ENCODE results near the gene TXN. TPM values are rescaled to one million over a fixed set of nuclear protein-coding genes. Genes with fewer than 3 reads are reported as not detected.

The TXN gene
- total RNA-seq, 1 experiment from 2014 or later = 280 TPM

DNA sequence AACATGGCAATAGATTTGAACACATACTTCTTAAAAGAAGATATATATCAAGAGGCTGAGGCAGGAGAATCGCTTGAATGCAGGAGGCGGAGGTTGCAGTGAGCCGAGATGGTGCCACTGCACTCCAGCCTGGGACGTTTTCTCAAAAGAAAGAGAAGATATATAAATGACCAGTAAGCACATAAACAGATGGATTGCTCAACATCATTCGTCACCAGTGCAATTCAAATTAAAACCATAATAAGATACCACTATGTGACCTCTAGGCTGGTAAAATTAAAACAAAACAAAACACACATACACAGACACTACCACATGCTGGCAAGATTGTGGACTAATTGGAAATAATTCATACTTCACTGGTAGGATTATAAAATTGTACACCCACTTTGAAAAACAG lies 5.3 kb upstream of the TXN start:
- Histone ChIP-seq H3K23ac (ENCODE audit: insufficient read length, low read depth, low read length) (no peak overlapping the region), H3K79me2 (ENCODE audit: insufficient read depth, low read length) (no peaks in the 10 kb centered on the region), H3K4ac (ENCODE audit: low read depth, low read length) (no peak overlapping the region), H3K9me3 (ENCODE audit: control insufficient read depth, low read depth, low read length) (no peaks in the 10 kb centered on the region), H3K27me3 (ENCODE audit: insufficient read depth, low read length) (no peaks in the 10 kb centered on the region), H3K79me1 (ENCODE audit: insufficient read depth, low read depth, low read length, poor library complexity, severe bottlenecking) (no peaks in the 10 kb centered on the region), H3K9ac (ENCODE audit: extremely low read depth, insufficient read length, low read length) (no peak overlapping the region), H3K4me1 (ENCODE audit: insufficient read depth, low read length) (peaks cover 9% of the 10 kb centered on the region), H2BK120ac (ENCODE audit: low read depth, low read length, poor library complexity, severe bottlenecking) (no peak overlapping the region), H4K8ac (replicated peaks; ENCODE audit: insufficient read length, low read depth, low read length) (no peak overlapping the region), H2AFZ (ENCODE audit: low read length) (no peak overlapping the region), H4K20me1 (ENCODE audit: control insufficient read depth, insufficient read depth, insufficient read length) (no peaks in the 10 kb centered on the region), H2BK12ac (ENCODE audit: insufficient read length, low read depth, low read length) (no peak overlapping the region), H3K56ac (ENCODE audit: insufficient read length, low read depth, low read length) (no peak overlapping the region), H3K18ac (ENCODE audit: insufficient read length, low read depth, low read length) (no peak overlapping the region), H3T11ph (ENCODE audit: low read length) (no peak overlapping the region), H3K27ac (ENCODE audit: insufficient read length, low read depth, low read length) (no peak overlapping the region), H3K23me2 (ENCODE audit: insufficient read length, low read depth, low read length, poor library complexity, severe bottlenecking) (no peaks in the 10 kb centered on the region), H2BK15ac (ENCODE audit: low read depth, low read length) (no peak overlapping the region), H3K4me2 (ENCODE audit: insufficient read depth, insufficient read length, low read length) (no peak overlapping the region), H4K5ac (ENCODE audit: insufficient read length, low read depth, low read length) (no peak overlapping the region), H2AK5ac (ENCODE audit: insufficient read length, low read length) (no peak overlapping the region), H3K14ac (ENCODE audit: insufficient read depth, low read length) (no peak overlapping the region), H2BK20ac (ENCODE audit: low read depth, low read length, poor library complexity, severe bottlenecking) (no peak overlapping the region), H4K91ac (ENCODE audit: insufficient read length, low read depth, low read length) (no peak overlapping the region), H2BK5ac (ENCODE audit: insufficient read length, low read length) (no peak overlapping the region)
- Mint-ChIP-seq H3K36me3 (ENCODE audit: insufficient read depth in 1 of 3, low read depth in 3 of 3) (no peaks in the 10 kb centered on the region; a peak in 1 of 7 replicates), H3K4me1 (peaks cover 12 to 18% of the 10 kb centered on the region in 2 experiments), H3K27me3 (ENCODE audit: low read depth) (0 out of 2 replicates have a peak, but pooled peaks cover 2% of the 10 kb centered on the region), H3K9me3 (peaks cover 3 to 5% of the 10 kb centered on the region in 2 experiments; a peak in 3 of 5 replicates), H3K27ac (no peak overlapping the region), H3K4me3 (no peak overlapping the region)
- no CpG with 5 or more reads among the region's 5 CpGs for WGBS (ENCODE audit: extremely low coverage, insufficient read length, low lambda C conversion rate)
- no peak for DNase-seq
- TF ChIP-seq, protein P1, sequence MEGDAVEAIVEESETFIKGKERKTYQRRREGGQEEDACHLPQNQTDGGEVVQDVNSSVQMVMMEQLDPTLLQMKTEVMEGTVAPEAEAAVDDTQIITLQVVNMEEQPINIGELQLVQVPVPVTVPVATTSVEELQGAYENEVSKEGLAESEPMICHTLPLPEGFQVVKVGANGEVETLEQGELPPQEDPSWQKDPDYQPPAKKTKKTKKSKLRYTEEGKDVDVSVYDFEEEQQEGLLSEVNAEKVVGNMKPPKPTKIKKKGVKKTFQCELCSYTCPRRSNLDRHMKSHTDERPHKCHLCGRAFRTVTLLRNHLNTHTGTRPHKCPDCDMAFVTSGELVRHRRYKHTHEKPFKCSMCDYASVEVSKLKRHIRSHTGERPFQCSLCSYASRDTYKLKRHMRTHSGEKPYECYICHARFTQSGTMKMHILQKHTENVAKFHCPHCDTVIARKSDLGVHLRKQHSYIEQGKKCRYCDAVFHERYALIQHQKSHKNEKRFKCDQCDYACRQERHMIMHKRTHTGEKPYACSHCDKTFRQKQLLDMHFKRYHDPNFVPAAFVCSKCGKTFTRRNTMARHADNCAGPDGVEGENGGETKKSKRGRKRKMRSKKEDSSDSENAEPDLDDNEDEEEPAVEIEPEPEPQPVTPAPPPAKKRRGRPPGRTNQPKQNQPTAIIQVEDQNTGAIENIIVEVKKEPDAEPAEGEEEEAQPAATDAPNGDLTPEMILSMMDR (conservative IDR thresholded peaks at IDR 0.05) = no peak

Measured in H9 (cell line).